ENCODE measurements around the gene CCNYL1.
"Not testable (repeated sequence)": the region's sequence is repeated elsewhere in the genome, so short reads cannot be mapped to it uniquely, and the experiment has no call there.

The CCNYL1 gene

GRCh38 chr2:207724113-207724512 lies 12.7 kb downstream of the CCNYL1 start:
- Histone ChIP-seq H4K20me1 (peaks cover 0 to 57% (median 0%) of the 10 kb centered on the region in 11 experiments; a peak in 5 of 22 replicates), H3K36me3 (peaks cover 0 to 14% (median 0%) of the 10 kb centered on the region in 11 experiments; a peak in 5 of 22 replicates), H3K9me3 (replicated peaks in 1 of 11) (no peaks in the 10 kb centered on the region), H3K27me3 (no peaks in the 10 kb centered on the region), H3K9ac (no peak overlapping the region), H3K27ac (no peak overlapping the region), H3K4me3 (no peak overlapping the region), H3K4me1 (peaks cover 4 to 17% (median 9%) of the 10 kb centered on the region in 10 experiments; a peak in 15 of 20 replicates), H3K4me2 (no peak overlapping the region)
- no peak for TF ChIP-seq Cebpa-rat (IDR thresholded peaks at IDR 0.05)

- Histone ChIP-seq H3K9me3 (replicated peaks in 1 of 11) (no peaks in the 10 kb centered on the region), H3K27me3 (no peaks in the 10 kb centered on the region), H3K4me2 (no peak overlapping the region; a peak in 2 of 22 replicates), H3K4me3 (no peak overlapping the region), H3K36me3 (peaks cover 8 to 28% (median 16%) of the 10 kb centered on the region in 11 experiments; a peak in 20 of 22 replicates), H4K20me1 (peaks cover 0 to 38% (median 0%) of the 10 kb centered on the region in 11 experiments; a peak in 4 of 22 replicates), H3K27ac (0 out of 22 replicates have a peak overlapping the region, but pooled peaks of 1 of the 11 experiments have one; percentile 17), H3K9ac (no peak overlapping the region), H3K4me1 (peaks cover 4 to 17% (median 9%) of the 10 kb centered on the region in 10 experiments; a peak in 15 of 20 replicates)
- no peak for TF ChIP-seq Cebpa-rat (IDR thresholded peaks at IDR 0.05)
Measured at GRCh38 chr2:207725873-207726578, 14.6 kb downstream of the CCNYL1 start.

GRCh38 chr2:207727261-207727660 lies 15.8 kb downstream of the CCNYL1 start:
- H3K27me3 ChIP-seq = no peaks in the 10 kb centered on the region
- peak overlapping the region in 1 of 11 experiments; percentile 17; a peak in 1 of 22 replicates for H3K27ac ChIP-seq
- TF ChIP-seq Cebpa-rat (IDR thresholded peaks at IDR 0.05) = no peak
- H3K4me1 ChIP-seq = peaks cover 4 to 17% (median 9%) of the 10 kb centered on the region in 10 experiments; a peak in 15 of 20 replicates
- peak overlapping the region in 6 of 11 experiments; percentile 3 to 72 (median 32); a peak in 10 of 22 replicates for H3K4me2 ChIP-seq
- peaks cover 8 to 31% (median 16%) of the 10 kb centered on the region in 11 experiments; a peak in 20 of 22 replicates for H3K36me3 ChIP-seq
- H3K9ac ChIP-seq = peak overlapping the region in 1 of 11 experiments; percentile 34; a peak in 1 of 22 replicates
- no peaks in the 10 kb centered on the region for H3K9me3 ChIP-seq (replicated peaks in 1 of 11)
- no peak overlapping the region for H3K4me3 ChIP-seq
- H4K20me1 ChIP-seq = peaks cover 0 to 26% (median 0%) of the 10 kb centered on the region in 11 experiments; a peak in 4 of 22 replicates

GRCh38 chr2:207729465-207729998 lies 18.1 kb downstream of the CCNYL1 start:
- H4K20me1 ChIP-seq = peaks cover 0 to 14% (median 0%) of the 10 kb centered on the region in 11 experiments; a peak in 2 of 22 replicates
- no peaks in the 10 kb centered on the region for H3K27me3 ChIP-seq
- H3K36me3 ChIP-seq = peaks cover 8 to 47% (median 16%) of the 10 kb centered on the region in 11 experiments; a peak in 20 of 22 replicates
- H3K9ac ChIP-seq = no peak overlapping the region
- no peak overlapping the region for H3K4me2 ChIP-seq
- TF ChIP-seq Cebpa-rat (IDR thresholded peaks at IDR 0.05) = no peak
- no peak overlapping the region for H3K27ac ChIP-seq
- H3K4me1 ChIP-seq = peaks cover 4 to 17% (median 9%) of the 10 kb centered on the region in 10 experiments; a peak in 15 of 20 replicates
- no peak overlapping the region for H3K4me3 ChIP-seq
- H3K9me3 ChIP-seq (replicated peaks in 1 of 11) = no peaks in the 10 kb centered on the region

GRCh38 chr2:207731138-207731537 lies 19.7 kb downstream of the CCNYL1 start:
- H3K27ac ChIP-seq = no peak overlapping the region
- no peak for TF ChIP-seq Cebpa-rat (IDR thresholded peaks at IDR 0.05)

GRCh38 chr2:207733597-207734240 lies 22.3 kb downstream of the CCNYL1 start:
- H3K4me2 ChIP-seq = no peak overlapping the region
- no peak for TF ChIP-seq Cebpa-rat (IDR thresholded peaks at IDR 0.05)

More at GRCh38 chr2:207731138-207731537, 19.7 kb downstream of the CCNYL1 start:
- Histone ChIP-seq H3K9ac (no peak overlapping the region), H4K20me1 (no peaks in the 10 kb centered on the region), H3K27me3 (no peaks in the 10 kb centered on the region), H3K4me3 (no peak overlapping the region), H3K9me3 (replicated peaks in 1 of 11) (no peaks in the 10 kb centered on the region), H3K36me3 (peaks cover 8 to 59% (median 19%) of the 10 kb centered on the region in 11 experiments; a peak in 20 of 22 replicates), H3K4me2 (no peak overlapping the region), H3K4me1 (peaks cover 4 to 16% (median 9%) of the 10 kb centered on the region in 10 experiments; a peak in 15 of 20 replicates)

GRCh38 chr2:207734264-207734635 lies 22.8 kb downstream of the CCNYL1 start:
- Histone ChIP-seq H3K27me3 (no peaks in the 10 kb centered on the region), H3K4me1 (peaks cover 0 to 9% (median 0%) of the 10 kb centered on the region in 10 experiments; a peak in 3 of 20 replicates), H3K27ac (no peak overlapping the region), H3K4me3 (no peak overlapping the region), H3K36me3 (peaks cover 8 to 68% (median 21%) of the 10 kb centered on the region in 11 experiments; a peak in 20 of 22 replicates), H3K4me2 (no peak overlapping the region), H3K9me3 (replicated peaks in 1 of 11) (no peaks in the 10 kb centered on the region), H4K20me1 (no peaks in the 10 kb centered on the region), H3K9ac (no peak overlapping the region)
- no peak for TF ChIP-seq Cebpa-rat (IDR thresholded peaks at IDR 0.05)

More at GRCh38 chr2:207733597-207734240, 22.3 kb downstream of the CCNYL1 start:
- Histone ChIP-seq H3K27me3 (no peaks in the 10 kb centered on the region), H3K27ac (no peak overlapping the region), H4K20me1 (no peaks in the 10 kb centered on the region), H3K36me3 (peaks cover 8 to 67% (median 21%) of the 10 kb centered on the region in 11 experiments; a peak in 20 of 22 replicates), H3K4me3 (no peak overlapping the region), H3K4me1 (peaks cover 0 to 9% (median 0%) of the 10 kb centered on the region in 10 experiments; a peak in 3 of 20 replicates), H3K9ac (no peak overlapping the region), H3K9me3 (replicated peaks in 1 of 11) (no peaks in the 10 kb centered on the region)

GRCh38 chr2:207734636-207735512 lies 23.4 kb downstream of the CCNYL1 start:
- Histone ChIP-seq H3K9ac (no peak overlapping the region), H4K20me1 (no peaks in the 10 kb centered on the region), H3K27ac (no peak overlapping the region), H3K9me3 (replicated peaks in 1 of 11) (no peaks in the 10 kb centered on the region), H3K27me3 (no peaks in the 10 kb centered on the region), H3K4me3 (no peak overlapping the region), H3K36me3 (peaks cover 4 to 66% (median 18%) of the 10 kb centered on the region in 11 experiments; a peak in 20 of 22 replicates), H3K4me2 (no peak overlapping the region), H3K4me1 (peaks cover 0 to 9% (median 0%) of the 10 kb centered on the region in 10 experiments; a peak in 3 of 20 replicates)
- TF ChIP-seq Cebpa-rat (IDR thresholded peaks at IDR 0.05) = no peak

- not testable (repeated sequence) for H4K20me1 ChIP-seq; H3K4me2 ChIP-seq; H3K27ac ChIP-seq; H3K9ac ChIP-seq; H3K4me1 ChIP-seq; H3K27me3 ChIP-seq; H3K9me3 ChIP-seq (replicated peaks in 1 of 11); H3K4me3 ChIP-seq
- peaks cover 0 to 65% (median 13%) of the 10 kb centered on the region in 11 experiments; a peak in 18 of 22 replicates for H3K36me3 ChIP-seq
Measured at GRCh38 chr2:207735513-207735859, 24.0 kb downstream of the CCNYL1 start.
